ENCODE results near the gene METTL22. TPM values are rescaled to one million over a fixed set of nuclear protein-coding genes. Genes with fewer than 3 reads are reported as not detected.
A peak's percentile ranks its signal among the peaks of the same experiment; 100 is the strongest.

Gene METTL22
- total and polyA plus RNA-seq, 2 experiments from 2014 or later: 17.6 to 19.7 TPM

DNA sequence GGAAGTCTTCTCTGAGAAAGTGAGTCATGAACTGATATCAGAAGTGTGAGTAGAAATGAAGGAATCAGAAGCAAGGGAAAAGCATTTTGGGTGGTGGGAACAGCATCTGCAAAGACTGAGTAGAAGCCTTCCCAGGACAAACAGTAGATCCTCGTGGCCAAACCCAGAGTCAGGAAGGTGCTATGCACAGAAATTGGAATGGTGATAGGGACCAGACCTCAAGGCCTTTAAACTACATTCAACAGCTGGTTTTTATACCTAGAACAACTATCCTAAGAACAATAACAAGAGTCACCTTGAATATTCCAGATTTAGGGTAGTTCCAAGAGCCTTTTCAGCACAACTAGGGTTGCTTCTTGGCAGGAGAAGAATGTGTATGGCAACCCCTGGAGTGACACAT is 68.2 kb downstream of the METTL22 start:
- no peaks in the 10 kb centered on the region for H3K9me2 ChIP-seq (replicated peaks; ENCODE audit: insufficient read depth)
- no peak overlapping the region for H2AFZ ChIP-seq
- H3K4me1 ChIP-seq (ENCODE audit: insufficient read depth): peaks cover 5% of the 10 kb centered on the region
- peaks cover 13% of the 10 kb centered on the region for H3K79me2 ChIP-seq
- no peak for DNase-seq (ENCODE audit: low spot score)
- H3K4me2 ChIP-seq: no peak overlapping the region
- no peaks in the 10 kb centered on the region for H3K36me3 ChIP-seq (replicated peaks; ENCODE audit: insufficient read depth, low read depth)
- H3K27me3 ChIP-seq: no peaks in the 10 kb centered on the region
- no peak overlapping the region for H3K27ac ChIP-seq
- TF ChIP-seq EZH2 (IDR thresholded peaks at IDR 0.05; ENCODE audit: borderline replicate concordance): no peak
- H3K4me3 ChIP-seq: no peak overlapping the region
- peaks cover 10% of the 10 kb centered on the region for H3K9me3 ChIP-seq (ENCODE audit: low read depth)
- no peaks in the 10 kb centered on the region for H4K20me1 ChIP-seq (ENCODE audit: insufficient read depth, poor library complexity, severe bottlenecking)
- 70% methylated on average over 1 of the region's 1 CpG for WGBS (ENCODE audit: low lambda C conversion rate, missing lambda C conversion rate)

DNA sequence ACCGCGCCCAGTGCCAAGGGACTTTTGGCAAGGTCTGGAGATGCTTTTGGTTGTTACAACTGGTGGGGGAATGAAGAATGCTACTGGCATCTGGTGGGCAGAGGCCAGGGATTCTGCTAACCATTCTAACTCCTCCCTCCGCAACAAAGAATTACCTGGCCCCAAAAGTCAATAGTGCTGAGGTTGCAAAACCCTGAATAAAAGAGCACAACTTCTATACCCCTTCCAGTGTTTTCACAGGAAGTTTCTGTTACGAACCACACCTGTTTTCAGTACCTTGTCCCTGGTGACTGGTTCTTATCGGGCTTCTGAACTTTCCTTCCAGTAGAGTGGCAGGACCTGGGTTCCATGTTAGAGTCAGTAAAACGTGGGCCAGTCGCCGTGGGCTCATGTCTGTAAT is 70.2 kb downstream of the METTL22 start:
- DNase-seq (ENCODE audit: low spot score): no peak
- H3K27ac ChIP-seq: peak overlapping the region; percentile 49
- H3K9me2 ChIP-seq (replicated peaks; ENCODE audit: insufficient read depth): no peaks in the 10 kb centered on the region

DNA sequence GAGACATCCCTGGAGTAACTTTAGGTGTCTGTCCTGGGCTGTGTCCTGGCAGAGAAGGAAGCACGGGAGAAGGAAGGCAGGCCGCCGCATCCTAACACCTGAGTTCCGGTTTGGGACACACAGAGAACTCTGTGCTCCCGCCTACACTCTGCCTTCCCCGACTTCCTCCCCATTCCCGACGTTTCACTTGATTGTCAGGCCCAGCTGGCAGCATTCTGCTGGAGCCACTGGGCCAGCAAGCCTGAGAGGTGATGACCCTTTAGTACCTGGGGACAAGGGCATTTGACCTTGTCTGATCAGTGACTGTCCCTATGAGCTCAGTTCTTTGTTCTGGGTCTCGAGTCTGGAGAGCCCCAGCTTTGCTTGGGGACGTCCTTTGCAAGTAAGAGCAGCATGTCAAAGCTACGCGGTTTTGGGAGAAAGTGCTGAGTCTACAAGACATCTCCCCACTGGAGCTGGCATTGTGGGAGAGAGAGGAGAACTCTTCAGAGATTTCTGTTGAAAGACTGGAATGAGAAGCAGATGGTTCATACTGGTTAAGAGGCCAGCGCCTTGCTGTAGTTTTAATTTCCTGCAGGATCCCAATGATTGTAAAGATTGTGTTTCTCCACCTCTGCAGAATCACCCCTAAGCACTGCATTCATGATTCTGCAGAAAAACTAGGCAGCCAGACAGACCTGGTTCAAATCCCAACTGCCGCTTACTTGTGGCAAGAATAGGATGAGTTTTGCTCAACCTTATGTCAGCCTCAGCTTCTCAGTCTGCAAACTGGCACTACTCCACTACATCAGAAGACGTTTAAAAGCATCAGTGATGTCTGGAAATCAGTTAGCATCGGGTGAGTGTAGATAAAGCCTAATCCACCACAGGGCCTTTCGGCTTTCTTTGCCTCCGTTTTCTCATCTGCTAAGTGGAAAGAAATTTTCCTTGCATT is 73.6 kb downstream of the METTL22 start:
- Histone ChIP-seq H3K27ac (no peak overlapping the region), H2AFZ (no peak overlapping the region), H3K79me2 (peaks cover 7% of the 10 kb centered on the region), H3K36me3 (replicated peaks; ENCODE audit: insufficient read depth, low read depth) (no peaks in the 10 kb centered on the region), H4K20me1 (ENCODE audit: insufficient read depth, poor library complexity, severe bottlenecking) (no peaks in the 10 kb centered on the region), H3K4me1 (ENCODE audit: insufficient read depth) (peaks cover 5% of the 10 kb centered on the region), H3K4me2 (no peak overlapping the region), H3K27me3 (no peaks in the 10 kb centered on the region), H3K4me3 (no peak overlapping the region), H3K9me3 (ENCODE audit: low read depth) (no peaks in the 10 kb centered on the region), H3K9me2 (replicated peaks; ENCODE audit: insufficient read depth) (no peaks in the 10 kb centered on the region)
- no peak for DNase-seq (ENCODE audit: low spot score)
- TF ChIP-seq, protein P1, sequence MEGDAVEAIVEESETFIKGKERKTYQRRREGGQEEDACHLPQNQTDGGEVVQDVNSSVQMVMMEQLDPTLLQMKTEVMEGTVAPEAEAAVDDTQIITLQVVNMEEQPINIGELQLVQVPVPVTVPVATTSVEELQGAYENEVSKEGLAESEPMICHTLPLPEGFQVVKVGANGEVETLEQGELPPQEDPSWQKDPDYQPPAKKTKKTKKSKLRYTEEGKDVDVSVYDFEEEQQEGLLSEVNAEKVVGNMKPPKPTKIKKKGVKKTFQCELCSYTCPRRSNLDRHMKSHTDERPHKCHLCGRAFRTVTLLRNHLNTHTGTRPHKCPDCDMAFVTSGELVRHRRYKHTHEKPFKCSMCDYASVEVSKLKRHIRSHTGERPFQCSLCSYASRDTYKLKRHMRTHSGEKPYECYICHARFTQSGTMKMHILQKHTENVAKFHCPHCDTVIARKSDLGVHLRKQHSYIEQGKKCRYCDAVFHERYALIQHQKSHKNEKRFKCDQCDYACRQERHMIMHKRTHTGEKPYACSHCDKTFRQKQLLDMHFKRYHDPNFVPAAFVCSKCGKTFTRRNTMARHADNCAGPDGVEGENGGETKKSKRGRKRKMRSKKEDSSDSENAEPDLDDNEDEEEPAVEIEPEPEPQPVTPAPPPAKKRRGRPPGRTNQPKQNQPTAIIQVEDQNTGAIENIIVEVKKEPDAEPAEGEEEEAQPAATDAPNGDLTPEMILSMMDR (IDR thresholded peaks at IDR 0.05; ENCODE audit: poor library complexity): no peak
- no peak for TF ChIP-seq EZH2 (IDR thresholded peaks at IDR 0.05; ENCODE audit: borderline replicate concordance)
- TF ChIP-seq EZH2phosphoT487 (IDR thresholded peaks at IDR 0.05; ENCODE audit: low read depth, severe bottlenecking, unreplicated experiment): no peak
- 84% methylated on average over 18 of the region's 18 CpGs for WGBS (ENCODE audit: low lambda C conversion rate, missing lambda C conversion rate)

More for the DNA sequence above, 70.2 kb downstream of the METTL22 start:
- Histone ChIP-seq H3K79me2 (peaks cover 13% of the 10 kb centered on the region), H2AFZ (no peak overlapping the region), H3K4me2 (peak overlapping the region; percentile 19), H3K27me3 (no peaks in the 10 kb centered on the region), H3K4me3 (no peak overlapping the region), H3K36me3 (replicated peaks; ENCODE audit: insufficient read depth, low read depth) (no peaks in the 10 kb centered on the region), H3K9me3 (ENCODE audit: low read depth) (peaks cover 10% of the 10 kb centered on the region), H3K4me1 (ENCODE audit: insufficient read depth) (peaks cover 5% of the 10 kb centered on the region), H4K20me1 (ENCODE audit: insufficient read depth, poor library complexity, severe bottlenecking) (no peaks in the 10 kb centered on the region)
- WGBS (ENCODE audit: low lambda C conversion rate, missing lambda C conversion rate): 83% methylated on average over 8 of the region's 8 CpGs
- TF ChIP-seq EZH2phosphoT487 (IDR thresholded peaks at IDR 0.05; ENCODE audit: low read depth, severe bottlenecking, unreplicated experiment) (no peak), EZH2 (IDR thresholded peaks at IDR 0.05; ENCODE audit: borderline replicate concordance) (no peak)
- TF ChIP-seq, protein P1 (IDR thresholded peaks at IDR 0.05; ENCODE audit: poor library complexity): no peak

DNA sequence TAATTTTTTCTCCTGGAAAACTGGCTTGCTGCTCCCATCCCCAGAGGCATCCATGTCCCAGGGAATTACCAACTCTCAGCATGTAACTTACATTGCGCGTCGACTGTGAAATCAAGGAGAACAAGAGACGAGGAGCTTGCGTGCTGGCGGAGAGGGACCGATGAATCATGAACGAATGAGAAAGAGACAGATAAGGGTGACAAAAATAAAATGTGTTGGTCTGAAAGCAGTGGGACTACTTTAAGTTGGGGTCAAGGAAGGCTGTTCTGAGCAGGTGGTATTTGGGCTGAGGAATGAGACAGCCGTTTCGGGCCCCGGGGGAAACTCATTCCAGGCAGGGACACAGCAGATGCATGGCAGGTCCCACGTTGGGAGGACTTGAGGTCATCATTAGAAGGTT is 75.4 kb downstream of the METTL22 start:
- peaks cover 5% of the 10 kb centered on the region for H3K4me1 ChIP-seq (ENCODE audit: insufficient read depth)
- no peaks in the 10 kb centered on the region for H4K20me1 ChIP-seq (ENCODE audit: insufficient read depth, poor library complexity, severe bottlenecking)
- H3K4me3 ChIP-seq: no peak overlapping the region
- H3K9me3 ChIP-seq (ENCODE audit: low read depth): no peaks in the 10 kb centered on the region
- 86% methylated on average over 12 of the region's 12 CpGs for WGBS (ENCODE audit: low lambda C conversion rate, missing lambda C conversion rate)
- no peak overlapping the region for H2AFZ ChIP-seq
- H3K27me3 ChIP-seq: no peaks in the 10 kb centered on the region
- no peaks in the 10 kb centered on the region for H3K9me2 ChIP-seq (replicated peaks; ENCODE audit: insufficient read depth)
- H3K79me2 ChIP-seq: peaks cover 5% of the 10 kb centered on the region
- TF ChIP-seq EZH2phosphoT487 (IDR thresholded peaks at IDR 0.05; ENCODE audit: low read depth, severe bottlenecking, unreplicated experiment) (no peak), EZH2 (IDR thresholded peaks at IDR 0.05; ENCODE audit: borderline replicate concordance) (no peak)
- TF ChIP-seq, protein P1 (IDR thresholded peaks at IDR 0.05; ENCODE audit: poor library complexity): no peak
- no peaks in the 10 kb centered on the region for H3K36me3 ChIP-seq (replicated peaks; ENCODE audit: insufficient read depth, low read depth)
- no peak overlapping the region for H3K4me2 ChIP-seq
- DNase-seq (ENCODE audit: low spot score): no peak
- H3K27ac ChIP-seq: no peak overlapping the region

All from hepatocyte (in vitro differentiated cells).